H1 (cell line): ENCODE measurements around the gene CRKL. TPM values are rescaled to one million over a fixed set of nuclear protein-coding genes. Genes with fewer than 3 reads are reported as not detected.

Experiments used
- CTCF ChIA-PET: fragments of 300-600 bp; sonication (Branson Sonifier 250); formaldehyde crosslinking; loops from one replicate; lab custom pipeline; 2021; ENCODE audit not compliant: partially characterized antibody; lab: Charles Lee
- POLR2A ChIA-PET: fragments of 300-600 bp; sonication (Branson Sonifier 250); formaldehyde crosslinking; loops from one replicate; lab custom pipeline; 2021; ENCODE audit warnings: inconsistent platforms; ENCODE audit not compliant: partially characterized antibody; lab: Charles Lee
- DNase-seq, 2 experiments: peaks; one replicate each; pipeline versions ENCODE4 v3.0.0 to v3.0.0-alpha.2; 2010 to 2022; ENCODE audit warnings: low spot score in 2 of 2, low read depth in 1 of 2, mixed read lengths in 1 of 2
- FAIRE-seq: peaks from 2 replicates; lab custom pipeline; 2011; peaks lifted over from hg19 to GRCh38; lab: Jason Lieb, UNC
- H2AFZ ChIP-seq: 2 replicates; pipeline ENCODE4 v1.8.1; 2012; ENCODE audit warnings: low read length, inconsistent platforms
- H2AK5ac ChIP-seq: 2 replicates; pipeline ENCODE4 v1.6.1; 2013; ENCODE audit warnings: low read depth, low read length
- H2BK120ac ChIP-seq: replicated peaks from 2 replicates; pipeline ENCODE3; 2013; ENCODE audit warnings: low read depth, low read length, inconsistent platforms
- H2BK12ac ChIP-seq: 2 replicates; pipeline ENCODE4 v1.6.1; 2013; ENCODE audit warnings: low read depth, low read length
- H2BK15ac ChIP-seq: 2 replicates; pipeline ENCODE4 v1.6.1; 2013; ENCODE audit warnings: low read length
- H2BK20ac ChIP-seq: 2 replicates; pipeline ENCODE4 v1.6.1; 2013; ENCODE audit warnings: low read length
- H2BK5ac ChIP-seq: 2 replicates; pipeline ENCODE4 v1.6.1; 2013; ENCODE audit warnings: low read depth, low read length
- H3K14ac ChIP-seq: 2 replicates; pipeline ENCODE4 v1.6.1; 2013; ENCODE audit warnings: inconsistent platforms; ENCODE audit not compliant: insufficient read length
- H3K18ac ChIP-seq: 2 replicates; pipeline ENCODE4 v1.6.1; 2013; ENCODE audit warnings: low read length; ENCODE audit errors: extremely low read depth
- H3K23ac ChIP-seq: 2 replicates; pipeline ENCODE4 v1.6.1; 2013; ENCODE audit warnings: inconsistent platforms; ENCODE audit not compliant: insufficient read length
- H3K23me2 ChIP-seq: 2 replicates; pipeline ENCODE4 v1.6.1; 2013; ENCODE audit warnings: low read depth, low read length
- H3K27ac ChIP-seq: 2 replicates; pipeline ENCODE4 v1.6.1; 2011; ENCODE audit warnings: low read depth, low read length, inconsistent platforms
- H3K27me3 ChIP-seq, 4 experiments: replicated peaks in 1 of 4; 1 replicate in 1 of 4; 2 replicates in 3 of 4; pipeline versions ENCODE4 v1.6.1 to v1.8.1; 2011 to 2013; ENCODE audit warnings: low read length in 3 of 4, mild to moderate bottlenecking in 3 of 4, inconsistent platforms in 2 of 4, mixed read lengths in 2 of 4, moderate library complexity in 1 of 4; ENCODE audit not compliant: control insufficient read depth in 3 of 4, insufficient read depth in 3 of 4; ENCODE audit errors: extremely low read depth in 1 of 4
- H3K36me3 ChIP-seq, 4 experiments: 2 replicates each; pipeline versions ENCODE4 v1.6.1 to v1.8.1; 2011 to 2013; ENCODE audit warnings: mild to moderate bottlenecking in 4 of 4, low read length in 3 of 4, moderate library complexity in 2 of 4, control low read depth in 1 of 4, inconsistent platforms in 1 of 4; ENCODE audit not compliant: insufficient read depth in 4 of 4, control insufficient read depth in 2 of 4
- H3K4ac ChIP-seq: replicated peaks from 2 replicates; pipeline ENCODE3; 2013; ENCODE audit warnings: low read length, low read depth, mixed read lengths, inconsistent platforms; ENCODE audit not compliant: insufficient read length
- H3K4me1 ChIP-seq, 4 experiments: replicated peaks in 1 of 4; 1 replicate in 1 of 4; 2 replicates in 3 of 4; pipeline versions ENCODE4 v1.6.1 to v1.8.1; 2011 to 2013; ENCODE audit warnings: low read length in 3 of 4, inconsistent platforms in 2 of 4, mixed read lengths in 1 of 4; ENCODE audit not compliant: insufficient read depth in 4 of 4, control insufficient read depth in 3 of 4
- H3K4me2 ChIP-seq, 2 experiments: 2 replicates each; pipeline versions ENCODE4 v1.6.1 to v1.8.1; 2011 to 2013; ENCODE audit warnings: low read depth in 2 of 2, low read length in 2 of 2, control low read depth in 1 of 2, inconsistent platforms in 1 of 2, mild to moderate bottlenecking in 1 of 2; ENCODE audit not compliant: insufficient read depth in 1 of 2
- H3K4me3 ChIP-seq, 4 experiments: fragments of 200-600, 300-600 bp in 1 of 4; sonication (generic), shearing (Covaris generic), sonication (Bioruptor Twin) in 1 of 4; 2 replicates each; pipeline versions ENCODE4 v1.5.1 to v1.8.1; 2011 to 2016; ENCODE audit warnings: low read length in 4 of 4, low read depth in 3 of 4, control low read depth in 2 of 4, inconsistent platforms in 2 of 4, mild to moderate bottlenecking in 2 of 4, mixed read lengths in 1 of 4, moderate library complexity in 1 of 4; ENCODE audit not compliant: insufficient read depth in 2 of 4; ENCODE audit errors: extremely low read depth in 1 of 4
- H3K56ac ChIP-seq: replicated peaks from 2 replicates; pipeline ENCODE3; 2013; ENCODE audit warnings: low read depth, mild to moderate bottlenecking, mixed read lengths, low read length, inconsistent platforms; ENCODE audit not compliant: insufficient read length
- H3K79me1 ChIP-seq: 2 replicates; pipeline ENCODE4 v1.6.1; 2013; ENCODE audit warnings: low read depth, low read length, control low read depth
- H3K79me2 ChIP-seq, 2 experiments: 2 replicates each; pipeline versions ENCODE4 v1.6.1 to v1.8.1; 2012 to 2013; ENCODE audit warnings: low read length in 2 of 2, mild to moderate bottlenecking in 2 of 2, inconsistent platforms in 1 of 2; ENCODE audit not compliant: insufficient read depth in 2 of 2, control insufficient read depth in 1 of 2
- H3K9ac ChIP-seq, 4 experiments: replicated peaks in 1 of 4; 1 replicate in 1 of 4; 2 replicates in 3 of 4; pipeline versions ENCODE4 v1.6.1 to v1.8.1; 2011 to 2013; ENCODE audit warnings: low read depth in 3 of 4, low read length in 3 of 4, control low read depth in 2 of 4, mild to moderate bottlenecking in 2 of 4, moderate library complexity in 2 of 4, inconsistent platforms in 1 of 4; ENCODE audit errors: extremely low read depth in 1 of 4
- H3K9me3 ChIP-seq, 2 experiments: 2 replicates each; pipeline versions ENCODE4 v1.6.1 to v1.8.1; 2012 to 2013; ENCODE audit warnings: mild to moderate bottlenecking in 2 of 2, moderate library complexity in 2 of 2, control low read depth in 1 of 2, inconsistent platforms in 1 of 2, low read depth in 1 of 2, low read length in 1 of 2, mixed read lengths in 1 of 2; ENCODE audit not compliant: insufficient read depth in 2 of 2
- H4K20me1 ChIP-seq, 2 experiments: replicated peaks in 1 of 2; 2 replicates each; pipeline versions ENCODE3 to v1.8.1; 2011 to 2013; ENCODE audit warnings: inconsistent platforms in 2 of 2, low read length in 2 of 2, mild to moderate bottlenecking in 1 of 2; ENCODE audit not compliant: insufficient read depth in 2 of 2, control insufficient read depth in 1 of 2
- H4K5ac ChIP-seq: 2 replicates; pipeline ENCODE4 v1.6.1; 2013; ENCODE audit warnings: low read length, low read depth, mixed read lengths, inconsistent platforms; ENCODE audit not compliant: insufficient read length
- H4K8ac ChIP-seq: 2 replicates; pipeline ENCODE4 v1.8.0; 2013; ENCODE audit warnings: mild to moderate bottlenecking, moderate library complexity, low read length, inconsistent platforms; ENCODE audit not compliant: insufficient read depth; ENCODE audit errors: extremely low read depth
- H4K91ac ChIP-seq: replicated peaks from 2 replicates; pipeline ENCODE3; 2013; ENCODE audit warnings: low read length, mixed read lengths, inconsistent platforms; ENCODE audit not compliant: insufficient read length
- BCL11A ChIP-seq, 2 experiments: IDR thresholded peaks; one replicate each; pipeline ENCODE4 v1.6.1; 2011; ENCODE audit warnings: low read depth in 2 of 2, low read length in 2 of 2, mild to moderate bottlenecking in 2 of 2
- BRCA1 ChIP-seq: IDR thresholded peaks from 2 replicates; pipeline ENCODE4 v1.6.1; 2012; ENCODE audit warnings: low read depth, low read length, improper control_type of control experiment
- CHD1 ChIP-seq: IDR thresholded peaks from 2 replicates; pipeline ENCODE4 v1.6.1; 2012; ENCODE audit warnings: low read depth, low read length, improper control_type of control experiment
- CHD2 ChIP-seq: IDR thresholded peaks from 2 replicates; pipeline ENCODE4 v1.6.1; 2012; ENCODE audit warnings: low read length, improper control_type of control experiment
- GABPA ChIP-seq: IDR thresholded peaks from 2 replicates; pipeline ENCODE4 v1.6.1; 2011; ENCODE audit warnings: mild to moderate bottlenecking, low read length, moderate library complexity, borderline replicate concordance; ENCODE audit not compliant: insufficient read depth
- HDAC6 ChIP-seq: IDR thresholded peaks from one replicate; pipeline ENCODE4 v1.7.1; 2012; ENCODE audit warnings: low read depth, mild to moderate bottlenecking, inconsistent platforms, low read length, moderate library complexity
- KDM4A ChIP-seq: IDR thresholded peaks from one replicate; pipeline ENCODE4 v1.7.1; 2012; ENCODE audit warnings: low read depth, mild to moderate bottlenecking, moderate library complexity, low read length, inconsistent platforms; ENCODE audit not compliant: severe bottlenecking
- MAFK ChIP-seq: IDR thresholded peaks from 2 replicates; pipeline ENCODE4 v1.6.1; 2012; ENCODE audit warnings: low read depth, mild to moderate bottlenecking, improper control_type of control experiment, low read length
- RNF2 ChIP-seq: fragments of 200-900, 300-1000 bp; sonication (generic); IDR thresholded peaks from 2 replicates; pipeline ENCODE4 v1.7.1; 2016; ENCODE audit warnings: borderline replicate concordance, low read depth, mild to moderate bottlenecking, antibody characterized with exemption, low read length; ENCODE audit not compliant: poor library complexity, severe bottlenecking; ENCODE audit errors: missing control alignments
- SIRT6 ChIP-seq: IDR thresholded peaks from one replicate; pipeline ENCODE4 v1.7.1; 2012; ENCODE audit warnings: low read length, inconsistent platforms
- SUZ12 ChIP-seq: fragments of 200-600 bp; sonication (generic); IDR thresholded peaks from 2 replicates; pipeline ENCODE4 v1.6.1; 2012; ENCODE audit warnings: mild to moderate bottlenecking, inconsistent platforms, low read length, moderate library complexity, mixed read lengths
- TCF12 ChIP-seq: IDR thresholded peaks from 2 replicates; pipeline ENCODE4 v1.6.1; 2011; ENCODE audit warnings: low read depth, mild to moderate bottlenecking, low read length
- WGBS, 2 experiments: shearing (Covaris generic) in 1 of 2; methylation state at CpG; one replicate each; pipeline versions ENCODE4 v1.1.6 to v1.1.7; 2013 to 2015; ENCODE audit warnings: low lambda C conversion rate in 2 of 2, mixed read lengths in 2 of 2, inconsistent platforms in 1 of 2, low coverage in 1 of 2, missing lambda C conversion rate in 1 of 2; ENCODE audit not compliant: insufficient replicate concordance in 2 of 2, insufficient coverage in 1 of 2, insufficient read length in 1 of 2; ENCODE audit errors: extremely low coverage in 1 of 2, missing lambda C conversion rate in 1 of 2; 5-methylcytosine and 5-hydroxymethylcytosine counted together
- polyA plus RNA-seq, 7 experiments: library from polyadenylated mRNA; depleted of rRNA in 3 of 7; stranded (reverse) in 5 of 7; unstranded in 2 of 7; fragments of >200 nt in 5 of 7; fragments of 200-250 nt in 2 of 7; gene quantifications; 1 replicate in 5 of 7; 2 replicates in 1 of 7; 4 replicates in 1 of 7; pipeline versions ENCODE4 v1.2.1 to v1.2.3, GENCODE V29; 2011 to 2013; ENCODE audit warnings: missing spikeins in 2 of 7, mixed read lengths in 2 of 7
- total RNA-seq: library from RNA; stranded (reverse); fragmentation: NEBNext Ultra II Directional; extraction: Animal tissue kit (Norgen Biotek cat#: 25700); gene quantifications from 2 replicates; pipeline ENCODE4 v1.2.1, GENCODE V29; 2021
- TF ChIP-seq, protein P1 (sequence below): IDR thresholded peaks from 2 replicates; pipeline ENCODE4 v1.6.1; 2012; ENCODE audit warnings: inconsistent platforms

The CRKL gene
- total and polyA plus RNA-seq, 2 of the 8 experiments (the other 6 are each of a cell fraction or from before 2014, with no cell fraction given), result 34.5 to 94.5 TPM

DNA sequence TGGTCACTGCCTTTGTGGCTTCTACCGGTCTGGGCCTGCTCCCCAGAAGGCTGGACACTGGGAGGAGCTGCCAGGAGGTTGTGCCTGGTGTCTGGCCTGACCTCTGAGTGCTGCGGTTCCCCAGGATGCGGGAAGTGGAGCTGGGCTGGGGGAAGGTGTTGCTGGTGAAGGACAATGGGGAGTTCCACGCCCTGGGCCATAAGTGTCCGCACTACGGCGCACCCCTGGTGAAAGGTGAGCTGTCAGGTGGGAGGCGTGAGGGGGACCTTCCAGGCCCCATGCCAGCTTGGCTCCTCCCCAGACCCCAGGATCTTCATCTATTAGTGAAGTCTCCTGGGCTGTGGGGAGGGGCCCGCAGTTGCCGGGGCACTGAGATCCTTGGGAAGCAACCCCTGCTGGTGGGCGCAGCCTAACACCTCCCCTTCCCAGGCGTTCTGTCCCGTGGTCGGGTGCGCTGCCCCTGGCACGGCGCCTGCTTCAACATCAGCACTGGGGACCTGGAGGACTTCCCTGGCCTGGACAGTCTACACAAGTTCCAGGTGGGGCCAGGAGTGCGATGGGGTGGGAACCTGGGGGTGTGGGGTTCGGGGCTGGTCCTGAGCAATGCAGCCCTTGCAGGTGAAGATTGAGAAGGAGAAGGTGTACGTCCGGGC, 56.6 kb downstream of the CRKL start:
- no peak overlapping the region for H2BK12ac ChIP-seq
- peaks cover 1 to 2% of the 10 kb centered on the region in 2 experiments for H4K20me1 ChIP-seq
- WGBS, 2 experiments, result 87% methylated on average over 19 of the region's 21 CpGs; no CpG with 5 or more reads in 1 of the 2 experiments
- ChIA-PET POLR2A (interaction anchor here (0.8 to 2.3 kb wide), 2 partner anchors 8 to 26 kb away, joined by 3 to 11 read pairs; partner anchors contain the start of gene LZTR1), CTCF (interaction anchor here (0.9 to 10.9 kb wide), 6 partner anchors 9 to 29 kb away, joined by 3 to 115 read pairs (median 4); partner anchors contain the start of genes LZTR1 and THAP7)
- no peak overlapping the region for H4K91ac ChIP-seq
- peaks cover 9 to 13% of the 10 kb centered on the region in 2 experiments for H3K9me3 ChIP-seq
- no peak overlapping the region for H3K4me3 ChIP-seq
- peaks cover 0 to 5% (median 1%) of the 10 kb centered on the region in 4 experiments; a peak in 5 of 7 replicates for H3K4me1 ChIP-seq
- no peak overlapping the region for H2AFZ ChIP-seq
- DNase-seq (no peak), FAIRE-seq (no peak)
- H3K4me2 ChIP-seq, result no peak overlapping the region
- H3K27me3 ChIP-seq, result peaks cover 0 to 20% (median 3%) of the 10 kb centered on the region in 4 experiments; a peak in 5 of 7 replicates
- H2AK5ac ChIP-seq, result no peak overlapping the region
- H3K27ac ChIP-seq, result no peak overlapping the region; the same call in 1 of the 2 replicates
- no peak overlapping the region for H3K9ac ChIP-seq
- H3K36me3 ChIP-seq, result no peaks in the 10 kb centered on the region
- H4K5ac ChIP-seq, result no peak overlapping the region
- no peak overlapping the region for H3K18ac ChIP-seq
- H3K79me1 ChIP-seq, result no peaks in the 10 kb centered on the region
- H3K23me2 ChIP-seq, result no peaks in the 10 kb centered on the region
- H3K14ac ChIP-seq, result no peak overlapping the region
- H3K56ac ChIP-seq, result no peak overlapping the region
- no peak overlapping the region for H4K8ac ChIP-seq
- no peak overlapping the region for H2BK120ac ChIP-seq
- H2BK5ac ChIP-seq, result no peak overlapping the region
- H3K23ac ChIP-seq, result no peak overlapping the region
- H3K79me2 ChIP-seq, result no peaks in the 10 kb centered on the region
- H2BK20ac ChIP-seq, result no peak overlapping the region
- H3K4ac ChIP-seq, result no peak overlapping the region
- no peak overlapping the region for H2BK15ac ChIP-seq
- no peak for TF ChIP-seq KDM4A
- TF ChIP-seq CHD2, result no peak
- no peak for TF ChIP-seq HDAC6
- TF ChIP-seq GABPA, result no peak
- TF ChIP-seq MAFK, result no peak
- TF ChIP-seq BRCA1, result no peak
- no peak for TF ChIP-seq BCL11A (IDR thresholded peaks at IDR 0.05; ENCODE audit: low read depth in 2 of 2, low read length in 2 of 2)
- no peak for TF ChIP-seq RNF2
- TF ChIP-seq, protein P1, sequence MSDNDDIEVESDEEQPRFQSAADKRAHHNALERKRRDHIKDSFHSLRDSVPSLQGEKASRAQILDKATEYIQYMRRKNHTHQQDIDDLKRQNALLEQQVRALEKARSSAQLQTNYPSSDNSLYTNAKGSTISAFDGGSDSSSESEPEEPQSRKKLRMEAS, result no peak
- no peak for TF ChIP-seq TCF12
- no peak for TF ChIP-seq CHD1
- no peak for TF ChIP-seq SUZ12
- TF ChIP-seq SIRT6, result no peak
